Limb (tissue), 2 donors: ENCODE data around the gene AKAP11.

Experiments used
- DNase-seq, 2 donors: peaks; one replicate each; pipeline ENCODE4 v3.0.0-alpha.2; 2016; ENCODE audit errors: extremely low spot score in 2 of 2

The AKAP11 gene

DNA sequence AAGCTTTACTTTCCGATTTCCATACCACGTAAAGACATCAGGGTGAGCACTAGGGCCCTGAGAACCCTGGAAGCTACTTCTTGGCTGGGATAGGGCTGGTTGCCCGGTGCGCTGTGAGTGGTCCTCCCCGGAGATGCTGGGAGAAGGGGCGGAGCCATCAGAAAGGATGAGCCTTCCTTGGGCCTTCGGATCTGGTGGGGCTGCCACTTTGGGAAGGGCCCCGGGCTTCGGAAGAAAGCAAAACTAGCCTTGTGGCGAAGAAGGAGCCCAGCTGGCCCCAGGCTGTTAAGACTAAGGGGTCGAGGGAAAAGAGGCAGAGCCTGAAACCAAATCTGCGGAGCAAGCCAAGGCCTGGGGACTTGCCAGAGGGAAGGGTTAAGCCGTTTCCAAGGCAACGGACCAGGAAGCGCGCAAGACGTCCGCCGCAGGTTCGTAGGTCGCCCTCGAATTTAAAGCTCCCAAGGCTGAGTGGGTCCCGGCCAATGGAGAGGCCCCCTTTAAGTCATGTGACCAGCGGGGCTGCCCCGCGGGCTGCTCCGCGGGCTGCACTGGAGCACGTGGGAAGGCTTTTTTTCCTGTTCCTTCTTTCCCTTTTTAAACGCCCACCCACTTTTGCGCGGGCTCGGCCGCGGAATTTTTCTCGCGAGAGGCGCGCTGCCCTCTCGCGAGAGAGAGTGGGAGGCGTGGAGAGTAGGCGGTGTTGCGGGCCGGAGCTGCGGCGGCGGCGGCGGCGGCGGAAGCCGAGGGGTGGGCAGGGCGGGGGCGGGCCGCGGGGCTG lies 426 bp upstream of the AKAP11 start:
- peak; percentile 96 for DNase-seq

DNA sequence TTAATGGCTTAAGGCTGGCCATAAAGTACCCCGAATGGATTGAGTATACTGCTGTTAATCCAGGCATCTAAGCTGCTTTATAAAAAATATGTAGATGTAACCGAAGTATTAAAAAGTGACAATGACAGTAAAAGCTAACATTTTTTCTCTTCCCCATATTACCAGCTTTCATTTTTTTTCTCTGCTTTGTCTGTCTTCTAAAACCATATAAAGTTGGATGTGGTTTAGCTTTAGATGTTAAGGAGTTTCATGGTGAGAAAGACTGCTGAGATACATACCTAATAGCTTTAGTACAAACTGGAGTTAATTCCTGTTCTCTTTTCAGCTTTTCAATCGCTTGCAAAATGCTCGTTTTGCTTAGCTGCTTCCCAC lies 838 bp downstream of the AKAP11 start:
- DNase-seq, result no peak

DNA sequence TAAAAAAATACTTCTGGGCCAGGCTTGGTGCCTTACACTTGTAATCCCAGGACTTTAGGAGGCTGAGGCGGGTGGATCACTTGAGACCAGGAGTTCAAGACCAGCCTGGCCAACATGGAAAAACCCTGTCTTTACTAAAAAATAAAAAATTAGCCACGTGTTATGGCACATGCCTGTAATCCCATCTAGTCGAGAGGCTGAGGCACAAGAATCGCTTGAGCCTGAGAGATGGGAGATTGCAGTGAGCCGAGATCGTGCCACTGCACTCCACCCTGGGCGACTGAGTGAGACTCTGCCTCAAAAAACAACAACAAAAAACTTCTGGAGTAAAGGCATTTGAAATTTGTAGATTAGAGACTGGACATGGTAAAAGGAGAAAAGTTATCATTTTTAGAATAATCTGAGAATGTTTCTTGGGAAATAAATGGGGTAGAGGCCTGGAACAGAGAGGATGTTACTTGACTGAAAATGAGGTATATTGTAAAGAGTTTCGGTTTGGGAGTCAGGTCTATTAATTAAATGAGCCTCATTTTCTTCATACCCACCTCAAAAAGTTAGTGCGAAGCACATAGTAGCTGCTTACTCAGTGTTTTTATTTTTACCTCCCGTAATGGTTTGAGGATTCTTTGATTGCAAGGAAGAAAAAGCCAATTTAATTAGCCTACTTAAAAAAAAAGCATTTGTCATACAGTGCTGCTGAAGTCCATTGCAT lies 2.6 kb downstream of the AKAP11 start:
- no peak for DNase-seq

DNA sequence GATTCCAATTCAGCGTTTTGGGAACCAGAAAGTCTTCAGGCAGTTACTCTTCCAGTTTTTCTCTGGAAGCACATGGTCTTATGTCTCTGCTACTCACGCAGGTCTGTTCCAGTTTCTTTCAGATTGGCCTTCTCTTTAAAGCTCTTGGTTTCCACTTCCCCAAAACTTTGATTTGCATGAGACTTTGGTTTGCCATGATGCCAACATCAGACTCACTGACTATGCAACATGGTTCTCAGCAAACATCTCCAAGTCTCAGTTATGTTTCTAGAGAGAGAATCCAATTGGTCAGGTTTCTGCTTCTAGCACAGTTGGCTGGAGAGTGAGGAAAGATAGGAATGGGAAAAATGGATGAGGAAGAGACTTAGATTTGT lies 3.1 kb downstream of the AKAP11 start:
- no peak for DNase-seq

DNA sequence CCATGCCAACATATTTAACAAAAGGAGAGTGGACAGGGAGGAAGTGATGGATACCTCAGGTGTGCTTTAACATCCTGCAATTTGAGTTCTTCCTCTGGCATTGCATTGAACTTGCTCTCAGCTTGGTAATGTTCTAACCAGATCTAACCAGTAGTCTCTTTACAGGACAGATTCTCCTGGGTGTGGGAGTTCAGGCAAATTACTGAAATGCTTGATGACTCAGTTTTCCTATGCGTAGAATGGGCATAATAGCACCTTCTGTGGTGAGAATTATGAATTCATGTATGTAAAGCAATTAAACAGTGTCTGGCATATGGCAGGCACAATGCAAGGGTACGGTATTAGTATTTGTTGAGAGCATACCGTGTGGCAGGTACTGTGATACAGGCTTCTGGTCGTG lies 3.6 kb downstream of the AKAP11 start:
- no peak for DNase-seq

DNA sequence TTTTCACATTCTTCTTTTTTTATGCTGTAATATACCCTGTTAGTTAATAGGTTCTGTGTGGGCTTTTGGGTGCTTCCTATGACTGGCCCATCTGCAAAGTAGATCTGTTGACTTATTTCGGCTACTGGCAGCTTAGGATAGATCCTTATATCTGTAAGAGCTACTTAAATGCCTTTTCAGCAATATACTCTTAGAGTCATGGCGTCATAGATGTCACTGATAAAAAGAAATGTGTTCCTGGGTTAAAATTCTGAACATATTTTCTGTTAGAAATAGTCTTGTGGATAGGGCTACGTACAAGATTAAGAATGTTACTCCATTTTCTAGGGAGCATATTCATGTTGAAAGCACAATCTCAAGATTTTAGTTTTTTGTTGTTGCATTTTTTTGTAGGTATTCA lies 4.7 kb downstream of the AKAP11 start:
- no peak for DNase-seq

DNA sequence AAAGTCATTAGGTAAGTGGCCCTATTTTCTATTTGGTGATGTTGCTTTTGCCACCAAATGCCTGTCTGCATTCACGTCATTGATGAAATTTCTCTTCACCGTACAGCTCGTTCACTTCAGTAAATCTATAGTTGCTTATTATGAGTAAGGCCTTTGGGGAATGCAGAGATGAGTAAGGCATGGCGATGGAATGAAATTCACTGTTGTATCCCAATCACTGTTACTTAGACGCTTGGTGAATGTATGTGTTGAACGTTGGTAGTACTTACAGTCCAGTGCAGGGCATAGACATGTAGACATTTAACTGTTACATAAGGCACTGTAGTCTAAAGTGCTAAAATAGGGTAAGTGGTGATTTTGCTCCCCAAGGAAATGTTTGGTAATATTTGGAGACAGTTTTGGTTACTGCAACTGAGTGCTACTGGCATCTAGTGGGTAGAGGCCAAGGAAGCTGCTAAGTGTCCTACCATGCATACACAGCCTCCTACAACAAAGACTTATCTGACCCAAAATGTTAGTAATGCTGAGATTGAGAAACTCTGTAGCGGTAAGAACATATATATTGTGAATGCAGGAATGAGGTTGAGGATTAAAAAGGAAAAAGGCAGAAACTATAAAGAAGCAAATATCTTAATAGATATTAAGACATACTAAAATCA lies 5.8 kb downstream of the AKAP11 start:
- DNase-seq, result no peak

DNA sequence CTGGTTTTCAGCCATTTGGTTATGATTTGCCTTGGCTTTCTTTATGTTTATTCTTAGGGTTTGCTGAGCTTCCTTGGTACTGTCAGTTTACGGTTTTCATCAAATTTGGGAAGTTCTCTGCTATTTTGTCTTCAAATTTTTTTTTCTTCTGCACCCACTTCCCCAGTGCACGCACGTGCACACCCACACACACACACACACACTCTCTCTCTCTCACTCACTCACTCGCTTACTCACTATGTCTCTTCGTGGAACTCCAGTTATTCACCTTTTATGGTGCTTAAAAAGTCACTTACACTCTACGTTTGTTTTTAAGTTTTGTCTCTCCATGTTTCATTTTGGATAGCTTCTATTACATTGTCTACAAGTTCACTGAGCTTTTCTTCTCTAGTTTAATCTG lies 7.1 kb downstream of the AKAP11 start:
- no peak for DNase-seq

DNA sequence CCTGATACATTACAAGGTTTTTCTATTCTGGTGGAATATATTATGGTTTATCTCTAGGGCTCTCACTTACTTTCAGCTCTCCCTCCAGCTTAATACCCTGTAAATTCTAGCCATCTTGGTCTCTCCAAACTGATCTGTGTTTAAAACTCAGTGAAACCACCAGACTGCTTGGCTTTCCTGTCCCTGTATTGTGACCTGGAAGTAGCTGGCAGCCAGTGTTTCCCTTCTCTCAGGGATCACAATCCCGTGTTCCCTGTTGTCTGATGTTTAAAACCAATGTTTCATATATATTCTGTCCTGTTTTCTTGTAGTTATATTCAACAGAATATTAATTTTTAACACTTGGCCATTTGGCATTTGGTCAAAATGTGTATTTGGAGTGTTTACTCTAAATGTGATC lies 8.0 kb downstream of the AKAP11 start:
- no peak for DNase-seq

DNA sequence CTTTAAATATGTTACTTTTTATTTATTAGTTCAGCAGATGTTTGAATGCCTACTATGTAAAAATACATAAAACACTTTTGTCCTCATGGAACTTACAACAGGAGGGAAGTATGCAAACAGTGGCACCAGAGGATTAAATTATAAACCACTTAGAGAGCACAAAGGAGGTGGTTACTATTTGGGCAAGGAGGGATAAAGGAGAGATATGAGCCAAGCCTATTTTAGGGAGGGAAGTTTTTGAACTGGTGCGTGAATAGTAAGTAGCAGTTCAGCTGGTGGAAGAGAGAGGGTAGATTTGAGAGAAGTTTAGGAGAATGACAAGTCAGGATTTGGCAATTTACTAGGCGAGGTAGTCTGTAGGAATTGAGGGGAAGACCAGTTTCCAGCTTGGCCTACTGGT lies 8.6 kb downstream of the AKAP11 start:
- no peak for DNase-seq

DNA sequence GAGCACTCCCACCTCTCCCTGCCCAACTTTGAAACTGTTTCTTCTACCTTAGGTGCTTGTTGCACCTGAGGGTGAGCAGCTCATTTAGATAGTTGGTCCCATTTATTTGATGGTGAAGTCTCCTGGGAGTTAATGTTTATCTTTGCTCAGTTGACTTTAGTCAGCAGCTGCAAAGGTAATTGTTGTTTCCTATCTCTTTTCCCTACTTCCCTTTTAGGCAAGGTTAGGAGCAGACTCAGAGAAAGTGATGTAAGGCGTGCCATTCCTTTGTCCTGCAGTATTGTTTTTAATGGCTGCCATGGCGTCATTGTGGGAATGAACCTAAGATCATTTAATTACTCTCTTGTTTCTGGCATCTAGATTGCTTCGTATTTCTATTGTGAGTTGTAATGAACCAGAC lies 11.6 kb downstream of the AKAP11 start:
- no peak for DNase-seq

DNA sequence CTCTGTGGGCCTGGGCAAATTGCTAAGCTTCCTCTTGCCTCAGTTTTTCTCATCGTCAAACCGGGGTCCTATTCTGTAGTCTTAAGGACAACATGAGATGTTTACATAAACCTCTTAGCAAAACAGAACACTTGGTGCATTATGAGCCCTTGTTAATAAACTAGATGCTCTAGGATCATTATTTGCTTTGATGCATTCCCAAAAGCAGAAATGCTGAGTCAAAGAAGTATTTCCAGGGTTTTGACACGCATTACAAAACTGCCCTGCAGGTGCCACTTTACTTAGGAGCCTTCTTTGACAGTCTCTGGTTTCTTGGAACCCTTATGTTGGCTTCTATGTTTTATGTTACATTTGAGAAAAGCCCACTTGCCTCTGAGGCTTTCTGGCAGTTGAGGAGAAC lies 12.1 kb downstream of the AKAP11 start:
- no peak for DNase-seq

DNA sequence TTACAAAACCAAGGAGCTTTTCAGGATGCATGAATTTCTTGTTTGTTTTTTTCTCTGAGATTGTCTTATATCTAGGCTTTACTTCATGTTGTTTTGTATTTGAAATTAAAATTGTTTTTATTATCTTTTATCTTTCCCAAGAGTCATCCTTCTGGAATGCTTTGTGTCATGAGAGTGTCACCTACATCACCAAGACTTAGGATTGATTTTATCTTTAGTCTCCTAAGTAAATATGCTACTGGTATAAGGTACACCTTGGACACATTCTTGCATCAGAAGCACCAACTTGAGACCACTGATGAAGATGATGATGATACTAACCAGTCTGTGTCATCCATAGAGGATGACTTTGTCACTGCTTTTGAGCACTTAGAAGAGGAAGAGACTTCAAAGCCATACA lies 26.4 kb downstream of the AKAP11 start:
- no peak for DNase-seq

DNA sequence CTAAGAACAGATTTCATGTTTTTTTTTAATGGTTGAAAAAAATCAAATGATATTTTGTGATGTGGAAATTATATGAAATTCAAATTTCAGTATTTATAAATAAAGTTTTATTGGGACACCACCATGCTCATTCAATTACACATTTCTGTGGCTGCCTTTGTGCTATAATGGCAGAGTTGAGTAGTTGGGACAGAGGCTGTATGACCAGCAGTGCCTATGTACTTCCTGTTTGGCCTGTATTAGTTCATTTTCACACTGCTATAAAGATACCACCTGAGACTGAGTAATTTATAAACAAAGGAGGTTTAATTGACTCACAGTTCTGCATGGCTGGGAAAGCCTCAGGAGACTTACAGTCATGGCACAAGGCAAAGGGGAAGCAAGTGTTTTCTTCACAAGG lies 33.6 kb downstream of the AKAP11 start:
- DNase-seq, result no peak

DNA sequence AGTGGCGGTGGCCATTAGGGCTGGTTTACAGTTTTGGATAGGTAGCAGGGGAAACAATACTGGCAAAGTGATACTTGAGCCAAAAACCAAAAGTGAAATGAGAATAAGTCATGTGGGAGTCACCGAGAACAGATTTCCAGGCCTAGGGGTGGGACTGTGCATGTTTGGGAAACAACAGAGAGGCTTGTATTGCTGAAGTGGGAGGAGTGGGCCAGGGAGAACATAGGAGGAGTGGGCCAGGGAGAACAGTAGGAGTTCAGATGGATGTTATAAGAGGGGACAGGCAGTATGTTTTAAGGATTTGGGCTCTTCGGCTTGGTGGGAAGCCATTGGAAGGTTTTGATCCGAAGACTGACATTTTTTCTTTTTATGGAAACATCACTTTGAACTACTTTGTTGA lies 35.5 kb downstream of the AKAP11 start:
- no peak for DNase-seq

DNA sequence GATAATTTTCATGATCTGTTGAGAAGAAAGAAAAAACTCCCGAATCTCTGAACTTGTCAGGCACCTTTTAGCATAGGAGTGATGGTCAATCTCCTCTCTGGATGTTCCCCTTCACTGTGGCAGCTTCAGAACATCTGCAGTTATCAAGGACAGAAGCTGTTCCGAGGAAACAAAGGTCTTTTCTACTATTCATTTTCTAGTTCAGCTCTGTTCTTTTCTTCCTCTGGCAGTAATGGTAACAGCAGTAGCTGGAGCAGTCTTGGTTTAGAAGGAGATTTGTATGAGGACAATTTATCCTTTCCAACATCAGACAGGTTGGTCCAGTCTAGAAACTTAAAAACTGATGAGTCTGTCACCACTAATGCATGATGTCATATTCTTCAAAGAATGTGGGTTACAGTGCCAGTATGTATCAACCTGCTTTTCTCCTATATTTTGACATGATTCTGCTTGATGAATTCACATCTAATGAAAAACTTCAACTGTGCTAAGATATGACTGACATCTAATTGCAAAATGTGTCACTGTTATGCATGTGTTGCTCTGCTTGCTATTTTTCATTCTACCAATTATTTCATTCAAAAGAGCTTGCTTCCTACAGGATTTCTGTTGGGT lies 41.0 kb downstream of the AKAP11 start:
- DNase-seq, result no peak

DNA sequence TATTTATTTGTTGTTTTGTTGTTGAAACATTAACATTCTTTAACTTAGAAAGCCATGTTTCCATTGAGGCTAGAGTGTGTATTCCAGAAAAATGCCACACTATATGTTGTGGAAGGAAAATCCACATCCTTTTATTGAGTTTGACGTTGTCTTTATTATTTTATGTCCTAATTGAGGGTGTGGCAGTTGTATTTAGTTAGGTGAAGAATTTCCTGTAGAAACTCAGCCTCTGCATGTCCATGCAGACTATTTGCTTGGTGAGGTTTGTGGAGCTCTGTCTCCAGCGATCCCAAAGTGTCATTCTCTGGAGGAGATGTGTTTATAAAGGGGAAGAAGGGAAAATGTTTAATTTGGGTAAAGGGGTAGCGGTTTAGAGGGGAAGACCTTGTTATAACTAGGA lies 46.6 kb downstream of the AKAP11 start:
- no peak for DNase-seq

DNA sequence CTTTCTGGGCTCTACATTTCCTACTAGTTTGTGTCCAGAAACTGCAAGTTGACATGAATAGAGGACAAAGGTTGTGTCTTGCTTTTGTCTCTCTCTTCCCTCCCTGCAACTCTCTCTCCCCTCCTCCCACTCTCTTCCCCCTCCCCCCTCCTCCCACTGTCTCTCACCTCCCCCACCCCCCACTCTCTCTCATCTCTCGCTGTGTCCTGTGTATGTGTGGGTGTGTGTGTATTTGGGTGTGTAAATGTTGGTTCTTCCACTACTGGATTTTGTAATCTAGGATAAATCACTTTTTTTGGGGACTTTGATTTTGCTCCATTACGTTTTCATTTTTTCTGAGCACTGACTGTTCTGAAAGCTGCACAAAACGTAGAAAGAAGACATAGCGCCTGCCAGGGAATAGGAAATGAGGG lies 48.4 kb downstream of the AKAP11 start:
- DNase-seq, result no peak

DNA sequence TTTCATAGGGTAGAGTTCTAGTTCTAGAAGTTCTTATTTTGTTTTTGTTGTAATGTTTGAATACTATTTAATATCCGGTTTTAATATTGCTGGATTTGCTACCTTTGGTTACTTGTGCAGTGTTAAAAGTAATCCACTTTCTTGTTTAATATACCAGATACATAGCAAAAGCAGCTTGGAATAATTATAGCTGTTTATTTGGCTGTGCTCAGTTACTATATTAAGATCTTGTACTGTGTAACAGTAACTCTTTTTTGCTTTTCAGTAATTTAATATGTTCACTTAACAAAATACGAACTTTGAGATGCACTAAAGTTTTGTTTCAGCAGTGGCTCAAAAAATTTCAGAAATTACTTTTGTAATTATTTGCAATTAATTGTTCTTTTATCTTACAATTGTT lies 50.9 kb downstream of the AKAP11 start:
- no peak for DNase-seq

DNA sequence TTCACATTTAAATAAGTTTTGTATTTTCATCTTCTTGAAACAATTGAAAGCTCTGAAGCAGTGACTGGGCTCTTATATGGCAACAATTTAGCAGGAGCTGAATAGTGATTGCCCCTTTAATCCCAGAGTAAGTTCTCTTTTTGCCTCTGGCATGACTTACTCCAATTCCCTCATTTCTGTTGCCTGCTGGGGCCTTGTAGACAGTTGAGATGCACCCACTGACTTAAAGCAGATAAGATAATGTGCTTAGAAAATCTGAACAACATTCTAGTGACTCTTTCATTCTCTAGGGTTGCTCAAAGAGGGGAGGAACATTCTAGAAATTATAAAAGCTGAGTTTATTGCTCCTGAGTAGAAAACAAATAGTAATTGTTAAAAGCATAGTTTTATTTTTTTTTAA lies 52.8 kb downstream of the AKAP11 start:
- DNase-seq, result no peak

DNA sequence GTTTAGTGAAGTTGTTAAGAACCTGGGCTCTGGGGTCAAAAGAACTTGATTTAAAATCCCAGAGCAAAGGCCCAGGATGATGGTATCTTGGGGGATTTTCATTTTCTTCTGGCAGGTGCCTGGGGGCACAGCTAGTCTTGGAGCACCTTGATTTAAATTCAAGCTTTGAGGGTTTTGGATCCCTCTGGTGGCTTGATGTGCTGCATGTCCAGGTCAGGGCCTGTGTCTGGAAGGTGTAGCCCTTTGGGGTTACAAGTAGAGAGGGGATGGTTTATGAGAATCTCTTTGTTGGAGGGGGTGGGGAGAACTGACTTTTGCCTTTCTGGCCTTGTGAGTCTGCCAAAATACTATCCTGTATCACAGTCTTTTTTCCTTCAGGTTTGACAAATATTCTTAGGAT lies 55.8 kb downstream of the AKAP11 start:
- DNase-seq, result no peak

DNA sequence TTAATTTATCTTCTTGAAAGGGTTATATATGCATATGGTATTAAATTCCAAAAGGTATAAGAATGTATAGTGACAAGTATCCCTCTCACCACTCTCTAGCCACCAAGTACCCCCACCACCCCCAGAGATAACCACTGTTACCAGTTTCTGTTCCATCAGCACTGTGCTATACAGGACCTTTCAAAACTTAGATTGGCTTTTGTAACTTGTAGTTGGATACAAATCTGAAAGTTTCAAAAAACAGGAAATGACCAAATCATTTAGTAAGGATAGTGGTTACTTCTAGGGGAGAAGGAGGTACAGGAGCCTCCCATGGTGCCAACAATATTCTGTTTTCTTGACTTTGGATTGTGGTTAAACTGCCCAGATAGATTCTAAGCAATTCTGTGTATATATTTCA lies 56.7 kb downstream of the AKAP11 start:
- no peak for DNase-seq
